Measurements from ENCODE around the gene KAZN.

- TF ChIP-seq POLR2A (IDR thresholded peaks at IDR 0.05; ENCODE audit: low read length) = no peak
- TF ChIP-seq SMC3 (IDR thresholded peaks at IDR 0.05) = no peak
- TF ChIP-seq BHLHE40 (IDR thresholded peaks at IDR 0.05; ENCODE audit: low read depth, low read length) = no peak
- no peak for TF ChIP-seq EP300 (IDR thresholded peaks at IDR 0.05)
- TF ChIP-seq CTCF (IDR thresholded peaks at IDR 0.05) = no peak
- no peak for TF ChIP-seq MAX (IDR thresholded peaks at IDR 0.05)
- no peak for TF ChIP-seq NPAS2 (CRISPR knock-in tag; IDR thresholded peaks at IDR 0.05; ENCODE audit: borderline replicate concordance)
- no peak for TF ChIP-seq HMGXB4 (CRISPR knock-in tag; IDR thresholded peaks at IDR 0.05; ENCODE audit: borderline replicate concordance)
Observed at GRCh38 chr1:14725238-14725637, 126.8 kb downstream of the KAZN start.

Data from A549 (cell line).